ENCODE measurements around the gene GPR15LG.

Gene GPR15LG

DNA sequence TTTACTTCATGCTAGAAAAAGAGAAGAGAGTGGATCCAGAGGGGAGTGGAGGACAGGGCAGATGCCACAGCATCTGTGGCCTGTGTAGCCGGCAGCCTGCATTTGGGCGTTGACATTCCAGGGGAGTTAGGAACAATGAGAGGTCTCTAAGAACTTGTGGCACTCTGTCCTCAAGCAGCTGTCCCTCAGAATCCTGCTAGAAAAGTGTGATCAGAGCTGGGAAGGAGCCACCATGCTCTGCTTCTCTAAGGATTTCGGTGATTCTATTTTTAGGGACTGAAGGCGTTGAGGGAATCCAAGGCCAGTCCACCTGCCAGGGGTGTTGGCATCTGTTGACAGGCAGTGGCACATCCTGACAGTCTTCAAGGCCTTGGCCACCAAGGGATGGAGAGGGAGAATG, 44.1 kb downstream of the GPR15LG start:
- no peak for DNase-seq

DNA sequence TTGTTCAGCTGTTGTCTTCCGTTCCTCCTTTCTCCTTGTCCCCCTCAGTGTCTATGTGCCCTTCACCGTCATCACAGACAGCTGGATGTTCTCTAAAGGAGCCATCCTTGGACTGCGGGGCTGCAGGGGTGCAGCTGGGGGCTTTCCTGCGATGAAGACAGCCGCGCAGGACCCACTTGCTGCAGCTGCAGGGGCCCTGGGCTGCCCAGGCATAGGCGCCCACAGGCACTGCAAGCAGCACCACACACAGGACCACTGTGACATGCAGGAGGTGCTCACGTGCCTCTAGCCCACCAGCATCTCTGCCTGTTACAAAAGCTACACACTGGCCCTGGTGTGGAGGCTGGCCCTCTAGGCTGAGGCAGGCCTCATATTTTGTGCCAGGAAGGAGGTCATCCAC, 48.3 kb downstream of the GPR15LG start:
- no peak for DNase-seq

DNA sequence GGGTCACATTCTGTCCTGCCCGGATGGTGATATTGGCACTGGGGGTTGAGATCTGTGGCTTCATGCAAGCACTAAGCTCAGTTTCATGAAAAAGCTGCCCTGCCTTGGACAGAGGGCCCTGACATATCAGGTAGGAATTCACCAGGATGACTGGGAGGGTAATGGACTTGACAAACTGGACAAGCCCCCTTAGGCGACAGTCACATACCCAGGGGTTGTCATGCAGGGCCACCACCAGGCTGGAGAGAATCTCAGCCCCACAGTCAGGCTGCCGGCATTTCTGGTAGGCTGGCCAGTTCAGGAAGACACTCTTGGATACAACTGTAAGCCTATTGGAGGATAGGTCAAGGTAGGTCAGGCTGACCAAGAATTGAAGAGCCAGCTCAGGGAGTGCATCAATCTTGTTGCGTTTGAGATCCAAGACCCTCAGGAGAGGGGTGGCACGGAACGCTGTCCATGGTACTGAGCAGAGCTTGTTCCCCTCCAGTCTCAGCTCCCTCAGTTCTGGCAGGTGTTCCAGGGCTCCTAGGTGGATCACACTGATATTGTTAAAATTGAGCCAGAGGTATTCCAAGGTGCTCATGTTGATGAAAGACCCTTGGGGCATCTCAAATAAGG, 50.9 kb downstream of the GPR15LG start:
- DNase-seq: no peak

DNA sequence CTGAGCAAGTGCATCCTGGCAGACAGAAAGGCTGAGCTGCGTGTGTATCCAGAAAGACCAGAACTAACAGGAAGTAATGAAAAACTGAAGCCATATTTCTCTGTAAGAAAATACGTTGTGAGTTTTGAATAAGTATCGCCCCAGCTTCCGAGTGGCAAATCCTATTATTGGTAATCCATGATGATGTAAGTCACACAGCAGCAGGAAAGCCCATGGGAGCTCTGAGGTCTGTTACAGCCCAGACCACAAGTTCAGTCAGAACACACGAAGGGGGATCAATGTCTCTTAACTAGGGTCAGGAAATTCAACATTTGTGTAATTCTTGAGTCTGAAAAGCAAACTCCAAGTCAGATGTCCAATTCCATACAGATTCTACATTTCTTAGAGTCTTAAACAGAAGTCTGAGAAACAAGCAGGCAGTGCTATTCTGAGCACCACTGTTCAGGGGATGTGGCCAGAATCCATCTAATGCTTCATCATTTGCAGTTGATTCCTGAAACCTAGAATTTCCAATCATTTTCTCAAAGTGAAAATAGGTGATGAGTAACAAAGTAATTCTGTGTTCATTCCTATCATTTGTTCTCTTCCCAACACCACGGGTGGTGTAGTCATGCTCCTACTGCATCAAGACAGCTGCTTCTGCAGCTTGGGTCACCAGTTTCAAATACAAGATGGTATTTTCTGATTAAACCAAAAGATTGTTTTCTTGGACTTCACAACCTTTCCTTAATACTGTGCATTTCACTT, 52.0 kb downstream of the GPR15LG start, which contains the start of gene LRIT2:
TSS of gene LRIT2 (minus strand) at position 118 of the 747 bp plus-strand sequence. CDS start at position 94, 24 bp downstream.
- no peak for DNase-seq

DNA sequence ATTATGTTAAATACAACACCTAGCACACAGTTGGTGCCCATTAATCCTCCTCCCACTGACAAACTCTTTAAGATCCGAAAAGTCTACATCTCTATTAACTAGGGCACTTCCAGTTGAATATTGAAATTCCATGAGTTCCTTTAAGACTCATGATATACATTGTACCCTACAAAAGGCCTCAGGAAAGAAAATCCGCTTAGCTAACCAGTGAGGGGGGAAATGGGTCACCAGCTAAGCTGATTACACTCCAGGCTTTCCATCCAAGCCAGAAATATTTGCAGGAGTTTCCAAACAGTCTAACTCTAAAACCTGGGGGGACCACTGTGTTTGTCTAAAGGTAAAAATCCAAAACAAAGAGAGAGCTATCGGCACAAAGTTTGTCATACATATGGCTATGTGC, 53.0 kb downstream of the GPR15LG start:
- DNase-seq: no peak

DNA sequence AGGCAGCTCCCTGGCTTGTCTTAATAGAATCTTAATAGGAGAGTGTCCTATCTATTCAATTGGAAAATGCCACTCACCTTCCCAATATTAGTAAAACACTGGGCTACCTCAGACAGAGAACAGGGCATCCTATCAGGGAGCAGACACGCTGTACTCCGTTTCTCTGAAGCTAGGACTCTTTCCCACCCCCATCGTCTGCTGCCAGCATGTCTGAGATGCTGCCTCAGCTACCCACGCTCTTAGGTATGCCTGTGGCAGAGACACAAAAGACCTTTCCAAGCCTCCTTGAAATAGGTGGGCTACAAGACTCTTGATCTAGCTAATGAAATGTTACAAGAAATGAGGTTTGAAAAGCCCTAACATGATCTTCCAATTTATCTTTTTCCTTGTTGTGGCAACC, 54.2 kb downstream of the GPR15LG start:
- DNase-seq: no peak

DNA sequence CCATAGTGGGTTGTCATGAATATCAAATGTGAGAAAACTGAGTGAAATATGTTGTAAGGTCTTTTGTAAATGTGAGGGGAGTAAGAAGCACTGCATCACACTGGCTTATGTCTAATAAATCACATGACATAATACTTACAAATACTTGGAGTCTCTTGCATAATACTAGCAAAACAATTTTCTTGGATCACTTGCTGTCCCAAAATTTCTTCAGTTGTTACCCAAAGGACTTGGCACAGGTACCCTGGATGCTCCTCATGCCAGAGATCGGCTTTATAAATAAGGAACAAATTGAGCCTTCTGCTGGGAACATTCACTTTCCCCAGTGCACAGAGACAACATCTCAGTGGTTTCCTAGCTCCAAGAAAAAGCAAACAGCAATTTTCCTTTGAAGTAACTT, 56.8 kb downstream of the GPR15LG start:
- no peak for DNase-seq

DNA sequence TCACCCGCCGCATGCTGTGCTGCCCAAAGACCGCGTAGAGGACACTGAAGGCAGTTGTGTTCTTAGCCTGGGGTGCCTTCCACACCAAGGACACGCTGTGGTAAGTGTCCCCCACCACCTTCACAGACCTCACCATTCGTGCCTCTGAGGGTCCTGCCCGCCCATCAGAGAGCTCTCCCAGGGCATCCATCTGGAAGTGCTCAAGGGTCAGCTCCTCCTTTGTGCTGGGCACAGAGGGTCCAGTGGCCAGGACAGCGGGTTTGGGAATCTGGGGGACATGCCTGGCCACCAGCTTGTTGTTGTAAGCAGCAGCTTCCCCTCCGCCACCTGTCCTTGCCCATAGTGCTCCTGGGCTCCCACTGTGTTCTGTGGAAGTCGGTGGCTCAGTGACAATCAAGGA, 58.8 kb downstream of the GPR15LG start:
- DNase-seq: no peak

DNA sequence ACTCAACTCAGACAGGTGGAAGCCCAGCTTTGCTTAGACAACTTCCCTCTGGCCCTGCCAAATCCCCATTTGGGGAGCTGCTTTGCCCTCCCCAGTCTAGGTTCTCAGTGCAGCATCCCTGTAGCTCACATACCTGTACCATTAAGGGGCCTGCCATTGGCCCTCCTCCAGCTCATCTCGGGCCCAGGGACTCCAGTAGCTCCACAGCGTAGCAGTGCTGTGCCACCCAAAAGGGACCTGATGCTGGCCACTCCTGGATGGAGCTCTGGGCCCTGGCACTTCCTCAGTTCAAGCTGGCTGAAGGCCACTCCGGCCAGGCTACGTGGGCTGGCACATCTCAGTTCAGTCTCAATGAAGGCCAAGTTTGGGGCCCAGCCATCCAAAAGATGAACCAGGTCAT, 60.3 kb downstream of the GPR15LG start:
- no peak for DNase-seq

DNA sequence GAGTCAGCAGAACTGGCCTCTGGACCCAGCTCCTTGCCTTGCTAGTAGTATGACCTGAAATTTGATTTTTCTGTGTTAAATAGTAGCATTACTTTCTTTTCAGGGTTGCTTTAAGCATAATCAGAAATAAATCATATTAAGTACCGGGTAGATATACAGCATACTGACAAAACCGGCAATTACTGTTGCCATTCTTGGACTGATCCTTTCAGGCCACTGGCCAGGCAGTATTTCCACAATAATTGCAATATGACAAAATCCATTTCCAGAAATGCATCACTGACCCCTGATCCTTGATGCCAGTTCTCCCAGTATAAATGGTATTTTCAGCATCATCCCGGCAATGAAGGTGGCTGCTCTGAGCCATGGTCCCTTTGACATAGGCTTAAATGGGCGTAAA, 60.9 kb downstream of the GPR15LG start:
- no peak for DNase-seq

Data from retina (tissue), 1 donor.